Tibial artery (tissue), 4 donors: ENCODE data around the gene SIN3B.

ENCODE experiments used
- DNase-seq, 2 donors: peaks; one replicate each; pipeline ENCODE4 v3.0.0-alpha.2; 2019
- H3K27ac ChIP-seq, 2 donors: fragments of 200-600 bp; sonication (generic) in 1 of 2; 1 replicate in 1 of 2; 2 replicates in 1 of 2; pipeline ENCODE4 v1.5.1; 2018 to 2019; ENCODE audit warnings: mild to moderate bottlenecking in 1 of 2
- H3K27me3 ChIP-seq, 2 donors: fragments of 200-600 bp; sonication (generic) in 1 of 2; one replicate each; pipeline versions ENCODE4 v1.5.1 to v1.6.0; 2016 to 2019
- H3K36me3 ChIP-seq, 3 donors: fragments of 200-600 bp; sonication (generic) in 2 of 3; one replicate each; pipeline ENCODE4 v1.5.1; 2016 to 2019; ENCODE audit warnings: mild to moderate bottlenecking in 2 of 3
- H3K4me1 ChIP-seq, 4 donors: fragments of 200-600 bp; sonication (generic) in 2 of 4; 1 replicate in 3 of 4; 2 replicates in 1 of 4; pipeline ENCODE4 v1.5.1; 2016 to 2019
- H3K4me3 ChIP-seq, 2 donors: fragments of 200-600 bp; sonication (generic) in 1 of 2; 1 replicate in 1 of 2; 2 replicates in 1 of 2; pipeline ENCODE4 v1.5.1; 2018 to 2019; ENCODE audit warnings: mild to moderate bottlenecking in 2 of 2
- H3K9me3 ChIP-seq, 3 donors: fragments of 200-600 bp; sonication (generic) in 1 of 3; one replicate each; pipeline ENCODE4 v1.5.1; 2016 to 2019
- CTCF ChIP-seq, 2 experiments: fragments of 200-600 bp in 1 of 2; fragments of 450-650 bp in 1 of 2; IDR thresholded peaks; one replicate each; pipeline ENCODE4 v1.5.1; 2017 to 2019; ENCODE audit warnings: antibody characterized with exemption in 2 of 2, mild to moderate bottlenecking in 1 of 2, moderate library complexity in 1 of 2
- intact Hi-C: fragments of 100-400 bp; cut with DNase I; formaldehyde crosslinking; loops from one replicate; pipeline ENCODE4 v1.15.0; 2023; ENCODE audit warnings: low total_unique reads

Gene SIN3B

GRCh38 chr19:16814526-16815100 is 14.6 kb upstream of the SIN3B start:
- no peak for TF ChIP-seq CTCF (IDR thresholded peaks at IDR 0.05)
- Histone ChIP-seq H3K36me3 (no peaks in the 10 kb centered on the region), H3K9me3 (peaks cover 5 to 37% (median 23%) of the 10 kb centered on the region in 3 donors), H3K4me3 (no peak overlapping the region), H3K4me1 (no peaks in the 10 kb centered on the region), H3K27me3 (no peaks in the 10 kb centered on the region), H3K27ac (no peak overlapping the region)
- intact Hi-C loops, result no loop called here
- DNase-seq, result no peak

- DNase-seq, result no peak
- Histone ChIP-seq H3K36me3 (no peaks in the 10 kb centered on the region), H3K9me3 (peaks cover 0 to 14% (median 5%) of the 10 kb centered on the region in 3 donors), H3K4me1 (peaks cover 0 to 7% (median 3%) of the 10 kb centered on the region in 4 donors), H3K27me3 (no peaks in the 10 kb centered on the region), H3K27ac (no peak overlapping the region), H3K4me3 (no peak overlapping the region)
- TF ChIP-seq CTCF (IDR thresholded peaks at IDR 0.05), result no peak
- intact Hi-C loops, result no loop called here
Measured at GRCh38 chr19:16820056-16820455, 9.1 kb upstream of the SIN3B start.

- Histone ChIP-seq H3K4me1 (peaks cover 0 to 14% (median 10%) of the 10 kb centered on the region in 4 donors), H3K9me3 (peaks cover 0 to 4% (median 0%) of the 10 kb centered on the region in 3 donors), H3K36me3 (no peaks in the 10 kb centered on the region), H3K27ac (no peak overlapping the region), H3K4me3 (no peak overlapping the region), H3K27me3 (no peaks in the 10 kb centered on the region)
- intact Hi-C loops, result no loop called here
- TF ChIP-seq CTCF (IDR thresholded peaks at IDR 0.05), result no peak
- no peak for DNase-seq
Measured at GRCh38 chr19:16821081-16821480, 8.1 kb upstream of the SIN3B start.

- Histone ChIP-seq H3K27me3 (no peaks in the 10 kb centered on the region), H3K36me3 (no peaks in the 10 kb centered on the region), H3K4me3 (no peak overlapping the region), H3K9me3 (no peaks in the 10 kb centered on the region), H3K27ac (no peak overlapping the region), H3K4me1 (peaks cover 0 to 15% (median 10%) of the 10 kb centered on the region in 4 donors)
- no peak for TF ChIP-seq CTCF (IDR thresholded peaks at IDR 0.05)
- intact Hi-C loops, result no loop called here
- DNase-seq, result no peak
Measured at GRCh38 chr19:16822648-16823047, 6.5 kb upstream of the SIN3B start.

GRCh38 chr19:16824658-16825311 is 4.4 kb upstream of the SIN3B start:
- DNase-seq, result no peak
- Histone ChIP-seq H3K27me3 (no peaks in the 10 kb centered on the region), H3K4me3 (peak overlapping the region; percentile 42 to 46), H3K4me1 (peaks cover 0 to 19% (median 12%) of the 10 kb centered on the region in 4 donors), H3K27ac (peak overlapping the region; percentile 12 to 58), H3K36me3 (no peaks in the 10 kb centered on the region), H3K9me3 (no peaks in the 10 kb centered on the region)
- intact Hi-C loops, result no loop called here
- no peak for TF ChIP-seq CTCF (IDR thresholded peaks at IDR 0.05)
